Activated T-cell treated with anti-CD3 and anti-CD28 coated beads, Interleukin-2, amount 50 U/mL, for 4 hours (primary cell): ENCODE measurements around the gene LNX1. TPM values are rescaled to one million over a fixed set of nuclear protein-coding genes. Genes with fewer than 3 reads are reported as not detected.

Experiments used
- ATAC-seq, 2 donors: fragments of 200-7000 bp; cut with Tn5 transposase; one replicate each; pipeline ENCODE4 v1.10.0; 2021
- DNase-seq: peaks from one replicate; pipeline ENCODE4 v3.0.0-alpha.2; 2020
- H3K27me3 Mint-ChIP-seq: one replicate; pipeline ENCODE4 v1.8.0; 2021; ENCODE audit warnings: low read depth, mixed read lengths
- H3K36me3 Mint-ChIP-seq: one replicate; pipeline ENCODE4 v1.8.0; 2022; ENCODE audit warnings: mixed read lengths; ENCODE audit not compliant: insufficient read depth
- H3K4me1 Mint-ChIP-seq: one replicate; pipeline ENCODE4 v1.8.0; 2021; ENCODE audit warnings: low read depth, mixed read lengths
- H3K4me3 Mint-ChIP-seq: one replicate; pipeline ENCODE4 v1.8.0; 2021; ENCODE audit warnings: mild to moderate bottlenecking, moderate library complexity, mixed read lengths
- H3K9me3 Mint-ChIP-seq: one replicate; pipeline ENCODE4 v1.8.0; 2021; ENCODE audit warnings: mixed read lengths
- total RNA-seq, 3 donors: library from RNA; stranded (reverse); gene quantifications; one replicate each; pipeline ENCODE4 v1.2.1, GENCODE V29; 2021

The LNX1 gene
- total RNA-seq, 3 donors from 2014 or later, result 0.05 TPM; not detected in 2

DNA sequence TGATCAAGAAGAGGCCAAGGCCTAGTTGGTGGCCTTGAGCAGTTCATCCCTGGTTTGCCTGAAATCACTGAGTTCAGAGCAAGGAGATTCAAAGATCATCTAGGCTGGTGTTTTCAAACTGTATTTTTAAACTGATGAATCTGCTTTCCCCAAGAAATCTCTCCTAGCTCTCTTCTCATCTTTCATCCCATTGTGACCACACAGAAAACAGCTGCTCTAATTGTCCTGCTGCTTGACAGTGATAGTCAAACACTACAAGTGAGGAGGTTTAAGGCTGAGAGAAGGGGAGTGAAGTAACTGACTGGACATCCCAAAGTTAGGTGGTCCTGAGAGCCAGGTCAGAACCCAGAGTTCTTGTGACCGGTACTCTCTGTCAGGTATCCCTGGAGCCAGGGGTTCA is 91.5 kb downstream of the LNX1 start:
- ATAC-seq, result no peak

DNA sequence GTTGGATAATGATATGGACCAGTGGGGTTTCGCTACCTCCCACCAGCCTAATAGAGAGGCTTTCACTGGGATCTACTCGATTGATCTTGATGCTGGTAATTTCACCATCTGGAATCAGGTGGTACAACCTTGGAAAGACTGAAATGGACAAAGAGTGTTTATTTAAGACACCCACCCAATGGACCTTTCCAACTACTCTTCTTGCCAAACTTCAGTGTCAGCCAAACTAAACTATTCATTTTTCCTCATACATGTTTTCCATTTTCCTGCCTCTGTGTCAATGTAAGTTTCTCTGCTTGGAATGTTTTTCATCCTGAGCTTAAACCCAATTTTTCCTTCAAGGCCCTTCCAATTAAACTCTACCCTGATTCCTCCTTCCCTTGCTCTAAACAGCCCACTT is 92.6 kb downstream of the LNX1 start:
- H3K36me3 Mint-ChIP-seq, result no peaks in the 10 kb centered on the region
- no peak overlapping the region for H3K4me3 Mint-ChIP-seq
- H3K4me1 Mint-ChIP-seq, result no peaks in the 10 kb centered on the region
- H3K9me3 Mint-ChIP-seq, result no peaks in the 10 kb centered on the region
- H3K27me3 Mint-ChIP-seq, result no peaks in the 10 kb centered on the region
- ATAC-seq, result no peak
- DNase-seq, result no peak

More for the DNA sequence above, 91.5 kb downstream of the LNX1 start:
- Mint-ChIP-seq H3K9me3 (no peaks in the 10 kb centered on the region), H3K4me1 (no peaks in the 10 kb centered on the region), H3K36me3 (no peaks in the 10 kb centered on the region), H3K4me3 (no peak overlapping the region), H3K27me3 (no peaks in the 10 kb centered on the region)
- DNase-seq, result no peak

GRCh38 chr4:53497487-53498244 is 93.6 kb downstream of the LNX1 start:
- ATAC-seq (no peak), DNase-seq (no peak)
- no peaks in the 10 kb centered on the region for H3K36me3 Mint-ChIP-seq
- no peaks in the 10 kb centered on the region for H3K9me3 Mint-ChIP-seq
- no peak overlapping the region for H3K4me3 Mint-ChIP-seq
- no peaks in the 10 kb centered on the region for H3K27me3 Mint-ChIP-seq
- no peaks in the 10 kb centered on the region for H3K4me1 Mint-ChIP-seq

GRCh38 chr4:53494851-53495250 is 96.4 kb downstream of the LNX1 start:
- Mint-ChIP-seq H3K27me3 (peaks cover 2% of the 10 kb centered on the region), H3K9me3 (no peaks in the 10 kb centered on the region), H3K4me3 (no peak overlapping the region), H3K36me3 (no peaks in the 10 kb centered on the region), H3K4me1 (no peaks in the 10 kb centered on the region)
- DNase-seq (no peak), ATAC-seq (no peak)

DNA sequence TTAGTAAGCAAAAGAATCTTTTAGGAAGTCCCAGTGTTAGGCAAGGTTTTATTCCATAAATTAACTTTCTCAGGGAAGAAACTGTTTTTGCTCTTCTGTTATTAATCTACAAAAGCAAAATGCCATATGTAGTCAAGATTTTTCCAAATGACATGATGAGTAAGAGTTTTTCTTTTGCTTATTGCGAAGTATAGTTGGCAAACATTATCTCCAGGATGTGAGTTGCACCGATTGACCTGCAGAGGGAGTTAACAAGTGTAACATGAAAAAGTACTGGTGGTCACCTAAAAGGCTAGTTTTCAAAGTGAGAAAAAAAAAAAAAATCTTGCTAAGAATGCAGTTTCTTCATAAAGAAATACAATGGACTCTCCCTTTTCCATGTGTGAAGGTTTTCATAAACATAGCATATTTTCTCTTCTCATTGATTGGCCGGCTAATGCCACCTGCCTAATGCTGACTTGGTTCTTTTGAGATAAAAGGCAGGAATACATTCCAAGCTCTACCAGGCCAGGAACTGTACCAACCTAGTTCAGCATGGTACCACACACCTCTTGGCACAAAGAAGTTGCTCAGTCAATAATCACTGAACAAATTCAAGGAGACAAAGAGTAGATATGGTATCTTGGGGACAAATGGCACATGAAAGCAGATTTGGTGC is 100.2 kb downstream of the LNX1 start:
- ATAC-seq, result no peak
- Mint-ChIP-seq H3K4me3 (no peak overlapping the region), H3K27me3 (peaks cover 14% of the 10 kb centered on the region)

DNA sequence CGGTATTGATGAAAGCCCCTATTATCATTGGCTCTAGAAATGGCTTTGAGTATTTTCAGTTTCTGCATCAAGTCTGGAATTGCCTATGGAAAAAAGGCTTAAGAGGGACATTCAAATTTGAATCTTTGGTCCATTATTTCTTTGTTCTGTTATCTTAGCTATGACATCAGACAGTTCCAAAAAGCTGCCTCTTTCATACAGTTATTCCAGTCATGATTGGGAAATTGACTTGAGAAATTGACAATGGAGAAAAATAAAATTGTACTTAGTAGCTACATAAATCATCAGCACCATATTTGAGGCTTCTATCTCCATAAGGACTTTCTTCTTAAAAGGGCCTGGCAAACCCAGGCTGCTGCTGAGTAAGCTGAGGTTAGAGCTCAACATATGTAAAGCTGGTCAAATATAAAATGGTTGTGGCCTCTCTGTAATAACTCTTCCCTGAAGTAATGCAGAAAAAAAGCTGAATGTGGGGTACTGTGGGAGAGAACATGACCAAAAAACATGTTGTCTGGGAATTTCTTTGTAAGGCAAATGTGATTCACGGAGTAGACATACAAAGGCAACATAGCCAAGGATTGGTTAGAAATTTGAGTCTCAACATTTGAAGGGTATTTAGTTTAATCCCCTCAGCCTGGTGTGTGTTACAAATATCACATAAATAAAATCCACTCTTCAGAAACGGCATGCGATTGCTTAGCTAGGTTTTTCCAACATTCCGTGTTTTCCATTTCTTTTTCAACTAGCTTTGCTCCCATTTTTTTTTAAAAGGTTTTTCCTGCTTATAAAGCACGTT is 100.9 kb downstream of the LNX1 start:
- Mint-ChIP-seq H3K4me1 (no peaks in the 10 kb centered on the region), H3K9me3 (no peaks in the 10 kb centered on the region), H3K36me3 (no peaks in the 10 kb centered on the region), H3K4me3 (no peak overlapping the region), H3K27me3 (peaks cover 16% of the 10 kb centered on the region)
- DNase-seq (no peak), ATAC-seq (no peak)

More for the DNA sequence above, 100.2 kb downstream of the LNX1 start:
- no peak for DNase-seq
- Mint-ChIP-seq H3K4me1 (no peaks in the 10 kb centered on the region), H3K9me3 (no peaks in the 10 kb centered on the region), H3K36me3 (no peaks in the 10 kb centered on the region)

- Mint-ChIP-seq H3K4me1 (no peaks in the 10 kb centered on the region), H3K36me3 (no peaks in the 10 kb centered on the region), H3K27me3 (peaks cover 16% of the 10 kb centered on the region), H3K4me3 (no peak overlapping the region), H3K9me3 (no peaks in the 10 kb centered on the region)
- DNase-seq (no peak), ATAC-seq (no peak)
These were observed 101.9 kb downstream of the LNX1 start for GRCh38 chr4:53489279-53489889.

DNA sequence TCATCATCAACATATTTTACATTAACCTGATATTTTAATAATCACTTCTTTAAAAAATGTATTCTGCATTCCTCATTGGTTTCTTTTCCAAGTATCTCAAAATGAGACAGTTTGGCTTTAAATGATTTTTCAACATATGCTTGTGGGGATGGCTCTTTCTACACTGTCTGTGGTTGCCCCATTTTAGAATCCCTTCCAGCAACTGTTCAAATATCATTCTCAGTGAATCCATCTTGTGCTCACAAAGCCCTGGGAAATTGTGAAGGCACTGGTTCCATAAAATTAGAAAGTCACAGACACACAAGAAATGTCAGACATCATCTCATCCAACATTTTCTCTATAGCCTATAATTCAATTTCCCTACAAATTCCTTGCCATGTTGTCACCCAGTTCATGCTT is 103.5 kb downstream of the LNX1 start:
- Mint-ChIP-seq H3K27me3 (peaks cover 21% of the 10 kb centered on the region), H3K36me3 (no peaks in the 10 kb centered on the region), H3K4me3 (no peak overlapping the region), H3K9me3 (no peaks in the 10 kb centered on the region), H3K4me1 (no peaks in the 10 kb centered on the region)
- no peak for DNase-seq
- no peak for ATAC-seq

DNA sequence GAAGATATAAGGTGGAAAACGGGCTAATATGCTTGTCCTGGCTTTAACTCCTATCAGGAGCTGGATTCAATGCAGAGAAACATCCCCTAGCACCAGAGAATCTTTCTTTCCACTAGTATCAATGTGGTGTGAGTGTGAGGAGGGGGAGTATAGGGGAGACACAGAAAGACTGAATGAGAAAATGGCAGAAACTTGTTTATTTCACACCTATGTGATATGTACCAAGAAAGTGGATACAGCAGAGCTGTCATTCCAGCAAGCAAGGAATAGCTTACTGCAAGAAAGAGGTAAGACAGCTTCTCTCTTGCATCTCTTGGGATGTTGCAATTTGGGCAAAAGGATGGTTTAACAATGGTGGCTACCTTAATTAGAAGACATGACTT is 105.6 kb downstream of the LNX1 start:
- H3K36me3 Mint-ChIP-seq, result no peaks in the 10 kb centered on the region
- no peaks in the 10 kb centered on the region for H3K9me3 Mint-ChIP-seq
- ATAC-seq (no peak), DNase-seq (no peak)
- peaks cover 28% of the 10 kb centered on the region for H3K27me3 Mint-ChIP-seq
- no peak overlapping the region for H3K4me3 Mint-ChIP-seq
- no peaks in the 10 kb centered on the region for H3K4me1 Mint-ChIP-seq

- Mint-ChIP-seq H3K9me3 (no peaks in the 10 kb centered on the region), H3K27me3 (peaks cover 27% of the 10 kb centered on the region), H3K4me1 (no peaks in the 10 kb centered on the region), H3K36me3 (no peaks in the 10 kb centered on the region), H3K4me3 (no peak overlapping the region)
- no peak for DNase-seq
- ATAC-seq, result no peak
These were observed 106.2 kb downstream of the LNX1 start for GRCh38 chr4:53484911-53485657.

- no peak for ATAC-seq
These were observed 108.0 kb downstream of the LNX1 start for GRCh38 chr4:53483250-53483649.

GRCh38 chr4:53481586-53481985 is 109.7 kb downstream of the LNX1 start:
- H3K36me3 Mint-ChIP-seq, result no peaks in the 10 kb centered on the region
- peaks cover 19% of the 10 kb centered on the region for H3K27me3 Mint-ChIP-seq
- H3K4me3 Mint-ChIP-seq, result no peak overlapping the region
- H3K4me1 Mint-ChIP-seq, result no peaks in the 10 kb centered on the region
- no peaks in the 10 kb centered on the region for H3K9me3 Mint-ChIP-seq
- ATAC-seq, result no peak
- DNase-seq, result no peak

More at GRCh38 chr4:53483250-53483649, 108.0 kb downstream of the LNX1 start:
- Mint-ChIP-seq H3K36me3 (no peaks in the 10 kb centered on the region), H3K4me1 (no peaks in the 10 kb centered on the region), H3K27me3 (peaks cover 19% of the 10 kb centered on the region), H3K4me3 (no peak overlapping the region), H3K9me3 (no peaks in the 10 kb centered on the region)
- DNase-seq, result no peak

GRCh38 chr4:53480909-53481308 is 110.4 kb downstream of the LNX1 start:
- Mint-ChIP-seq H3K27me3 (peaks cover 12% of the 10 kb centered on the region), H3K4me1 (no peaks in the 10 kb centered on the region), H3K9me3 (no peaks in the 10 kb centered on the region), H3K36me3 (no peaks in the 10 kb centered on the region), H3K4me3 (no peak overlapping the region)
- ATAC-seq, result no peak
- DNase-seq, result no peak
